DOHH2 (cell line): ENCODE measurements around the gene ANGEL2.

ENCODE experiments used
- H3F3A ChIP-seq: fragments of 200-600 bp; sonication (generic), shearing (Covaris generic); 2 replicates; pipeline ENCODE4 v1.6.0; 2016; ENCODE audit warnings: antibody characterized with exemption, mild to moderate bottlenecking; ENCODE audit not compliant: control insufficient read depth, insufficient read depth
- H3K27ac ChIP-seq: fragments of 200-600 bp; sonication (generic); 2 replicates; pipeline ENCODE4 v1.5.1; 2014; ENCODE audit warnings: low read depth, mild to moderate bottlenecking, low read length, moderate library complexity
- H3K27me3 ChIP-seq: fragments of 200-600 bp; sonication (generic); 2 replicates; pipeline ENCODE4 v1.6.1; 2014; ENCODE audit warnings: mild to moderate bottlenecking, low read length, mixed read lengths; ENCODE audit not compliant: control insufficient read depth
- H3K36me3 ChIP-seq: fragments of 200-600 bp; sonication (generic); 2 replicates; pipeline ENCODE4 v1.6.1; 2014; ENCODE audit warnings: mild to moderate bottlenecking, low read length, moderate library complexity, mixed read lengths; ENCODE audit not compliant: control insufficient read depth
- H3K4me1 ChIP-seq: fragments of 200-600 bp; sonication (generic); 2 replicates; pipeline ENCODE4 v1.6.1; 2014; ENCODE audit warnings: mild to moderate bottlenecking, low read length, mixed read lengths; ENCODE audit not compliant: control insufficient read depth
- H3K4me2 ChIP-seq: fragments of 200-600 bp; sonication (generic); 2 replicates; pipeline ENCODE4 v1.6.0; 2014; ENCODE audit warnings: mild to moderate bottlenecking, low read length, moderate library complexity
- H3K4me3 ChIP-seq: fragments of 200-600 bp; sonication (generic); 2 replicates; pipeline ENCODE4 v1.5.1; 2014; ENCODE audit warnings: mild to moderate bottlenecking, low read length, mixed read lengths
- H3K79me2 ChIP-seq: fragments of 200-600 bp; sonication (generic); 2 replicates; pipeline ENCODE4 v1.6.1; 2014; ENCODE audit warnings: mild to moderate bottlenecking, low read length, mixed read lengths; ENCODE audit not compliant: control insufficient read depth
- H3K9me2 ChIP-seq: fragments of 200-600 bp; sonication (generic); replicated peaks from 2 replicates; pipeline ENCODE4 v1.6.1; 2014; ENCODE audit warnings: mild to moderate bottlenecking, low read length, mixed read lengths; ENCODE audit not compliant: control insufficient read depth
- H3K9me3 ChIP-seq: fragments of 200-600 bp; sonication (generic); 2 replicates; pipeline ENCODE4 v1.6.1; 2014; ENCODE audit warnings: antibody characterized with exemption, low read length, mixed read lengths; ENCODE audit not compliant: control insufficient read depth, insufficient read depth
- H4K20me1 ChIP-seq: fragments of 200-600 bp; sonication (generic); 2 replicates; pipeline ENCODE4 v1.6.0; 2014; ENCODE audit warnings: low read depth, mild to moderate bottlenecking, antibody characterized with exemption, low read length, moderate library complexity; ENCODE audit not compliant: control insufficient read depth, insufficient read depth
- EZH2phosphoT487 ChIP-seq: fragments of 200-600 bp; sonication (generic); IDR thresholded peaks from 2 replicates; pipeline ENCODE4 v1.6.1; 2017; ENCODE audit warnings: borderline replicate concordance, mild to moderate bottlenecking, antibody characterized with exemption, low read length, moderate library complexity, mixed read lengths
- TF ChIP-seq, protein P1 (sequence below): fragments of 200-600 bp; sonication (generic); IDR thresholded peaks from one replicate; pipeline ENCODE4 v1.5.1; 2014; ENCODE audit warnings: antibody characterized with exemption, mild to moderate bottlenecking, low read depth, low read length; ENCODE audit not compliant: poor library complexity, severe bottlenecking

The ANGEL2 gene

DNA sequence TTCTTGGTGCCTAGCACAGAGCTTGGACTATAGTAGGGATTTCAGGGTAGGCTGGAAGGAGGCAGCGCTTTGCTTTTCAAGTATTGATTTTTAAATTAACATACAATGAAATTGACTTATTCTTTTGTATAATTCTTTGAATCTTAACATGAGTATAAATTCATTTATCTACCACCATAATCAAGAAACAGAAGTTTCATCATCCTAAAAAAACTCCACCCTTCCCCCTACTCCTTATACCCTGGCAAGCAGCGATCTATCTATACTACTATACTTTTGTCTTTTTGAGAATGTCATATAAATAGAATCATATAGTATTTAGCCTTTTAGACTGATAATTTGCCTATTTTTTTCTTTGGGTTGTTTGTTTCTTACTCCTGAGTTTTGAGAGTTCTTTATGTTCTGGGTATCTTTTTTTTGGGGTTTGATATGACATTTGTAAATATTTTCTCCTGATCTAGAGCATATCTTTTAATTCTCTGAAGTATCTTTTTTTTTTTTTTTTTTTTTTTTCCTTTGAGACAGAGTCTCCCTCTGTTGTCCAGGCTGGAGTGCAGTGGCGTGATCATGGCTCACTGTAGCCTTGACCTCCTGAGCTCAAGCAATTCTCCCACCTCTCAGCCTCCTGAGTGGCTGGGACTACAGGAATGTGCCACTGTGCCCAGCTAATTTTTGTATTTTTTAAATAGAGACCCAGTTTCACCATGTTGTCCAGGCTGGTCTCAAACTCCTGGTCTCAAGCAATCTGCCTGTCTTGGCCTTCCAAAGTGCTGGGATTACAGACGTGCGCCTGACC, 41.8 kb upstream of the ANGEL2 start:
- Histone ChIP-seq H3K27ac (no peak overlapping the region), H3K4me1 (peaks cover 6% of the 10 kb centered on the region), H3K9me2 (no peaks in the 10 kb centered on the region), H3K27me3 (no peaks in the 10 kb centered on the region), H3K79me2 (0 out of 2 replicates have a peak, but pooled peaks cover 8% of the 10 kb centered on the region), H3K36me3 (no peaks in the 10 kb centered on the region), H3K4me3 (no peak overlapping the region), H3K4me2 (no peak overlapping the region), H4K20me1 (no peaks in the 10 kb centered on the region), H3F3A (no peaks in the 10 kb centered on the region), H3K9me3 (no peaks in the 10 kb centered on the region)
- TF ChIP-seq, protein P1, sequence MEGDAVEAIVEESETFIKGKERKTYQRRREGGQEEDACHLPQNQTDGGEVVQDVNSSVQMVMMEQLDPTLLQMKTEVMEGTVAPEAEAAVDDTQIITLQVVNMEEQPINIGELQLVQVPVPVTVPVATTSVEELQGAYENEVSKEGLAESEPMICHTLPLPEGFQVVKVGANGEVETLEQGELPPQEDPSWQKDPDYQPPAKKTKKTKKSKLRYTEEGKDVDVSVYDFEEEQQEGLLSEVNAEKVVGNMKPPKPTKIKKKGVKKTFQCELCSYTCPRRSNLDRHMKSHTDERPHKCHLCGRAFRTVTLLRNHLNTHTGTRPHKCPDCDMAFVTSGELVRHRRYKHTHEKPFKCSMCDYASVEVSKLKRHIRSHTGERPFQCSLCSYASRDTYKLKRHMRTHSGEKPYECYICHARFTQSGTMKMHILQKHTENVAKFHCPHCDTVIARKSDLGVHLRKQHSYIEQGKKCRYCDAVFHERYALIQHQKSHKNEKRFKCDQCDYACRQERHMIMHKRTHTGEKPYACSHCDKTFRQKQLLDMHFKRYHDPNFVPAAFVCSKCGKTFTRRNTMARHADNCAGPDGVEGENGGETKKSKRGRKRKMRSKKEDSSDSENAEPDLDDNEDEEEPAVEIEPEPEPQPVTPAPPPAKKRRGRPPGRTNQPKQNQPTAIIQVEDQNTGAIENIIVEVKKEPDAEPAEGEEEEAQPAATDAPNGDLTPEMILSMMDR: no peak
- no peak for TF ChIP-seq EZH2phosphoT487

DNA sequence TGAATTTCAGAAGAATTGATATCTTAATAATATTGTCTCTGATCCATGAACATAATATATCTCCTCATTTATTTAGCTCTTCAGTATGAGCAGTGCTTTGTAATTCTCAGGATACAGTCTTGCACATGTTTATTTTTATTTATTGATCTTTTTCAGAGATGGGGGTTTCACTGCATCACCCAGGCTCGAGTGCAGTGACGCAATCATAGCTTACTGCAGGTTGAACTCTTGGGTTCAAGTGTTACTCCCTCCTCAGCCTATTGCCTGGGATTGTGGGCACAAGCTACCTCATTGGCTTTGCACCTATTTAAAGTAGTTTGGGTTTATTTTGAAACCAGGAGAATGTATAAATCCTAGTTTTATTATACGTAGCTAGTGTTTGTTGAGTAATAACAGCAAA, 40.1 kb upstream of the ANGEL2 start:
- Histone ChIP-seq H3K4me3 (no peak overlapping the region), H3K9me3 (no peaks in the 10 kb centered on the region), H3K4me1 (peaks cover 9% of the 10 kb centered on the region), H3K36me3 (no peaks in the 10 kb centered on the region), H3K79me2 (peaks cover 12% of the 10 kb centered on the region; the same call in 1 of the 2 replicates), H3K27ac (no peak overlapping the region), H3K9me2 (no peaks in the 10 kb centered on the region), H3K4me2 (no peak overlapping the region), H3K27me3 (no peaks in the 10 kb centered on the region), H3F3A (no peaks in the 10 kb centered on the region), H4K20me1 (no peaks in the 10 kb centered on the region)
- TF ChIP-seq EZH2phosphoT487: no peak
- TF ChIP-seq, protein P1: no peak

DNA sequence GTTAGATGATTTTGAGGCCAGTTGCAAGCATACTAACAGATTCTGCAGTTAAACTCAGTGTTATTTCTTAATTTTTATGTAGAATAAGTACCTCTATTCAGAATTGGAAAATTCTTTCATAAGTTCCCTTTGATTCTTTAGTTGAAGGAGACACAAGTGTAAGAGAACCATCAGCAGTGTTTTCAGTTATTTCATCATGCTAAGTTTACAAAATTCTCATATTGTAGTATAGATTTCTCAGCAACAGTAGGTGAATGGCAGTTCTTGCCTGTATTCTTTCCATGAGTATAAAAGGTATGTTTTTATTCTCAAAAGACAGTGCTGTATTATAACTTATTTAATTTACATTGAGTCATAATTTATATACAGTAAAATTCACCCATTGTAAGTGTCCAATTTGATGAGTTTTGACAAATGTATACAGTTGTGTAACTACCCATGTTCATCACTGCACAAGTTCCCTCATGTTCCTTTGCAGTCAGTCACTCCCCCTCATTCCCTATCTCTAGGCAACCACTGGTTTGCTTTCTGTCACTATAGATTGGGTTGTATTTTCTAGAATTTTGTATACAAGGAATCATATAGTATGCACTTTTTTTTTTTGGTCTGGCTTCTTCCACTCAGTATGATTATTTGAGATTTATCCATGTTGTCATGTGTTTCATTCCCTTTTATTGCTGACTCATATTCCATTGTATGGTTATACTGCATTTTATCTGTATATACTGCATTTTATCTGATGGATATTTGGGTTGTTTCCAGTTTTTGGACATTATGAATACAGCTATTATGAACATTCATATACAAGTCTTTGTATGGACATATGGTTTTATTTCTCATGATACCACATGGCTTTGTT, 39.3 kb upstream of the ANGEL2 start:
- Histone ChIP-seq H3K4me2 (no peak overlapping the region), H3K9me2 (no peaks in the 10 kb centered on the region), H3K36me3 (no peaks in the 10 kb centered on the region), H3K79me2 (peaks cover 12% of the 10 kb centered on the region; the same call in 1 of the 2 replicates), H3K27ac (no peak overlapping the region), H3K4me3 (no peak overlapping the region), H3K9me3 (peaks cover 4% of the 10 kb centered on the region; the same call in 1 of the 2 replicates), H3K4me1 (peaks cover 13% of the 10 kb centered on the region), H4K20me1 (no peaks in the 10 kb centered on the region), H3F3A (no peaks in the 10 kb centered on the region), H3K27me3 (no peaks in the 10 kb centered on the region)
- no peak for TF ChIP-seq EZH2phosphoT487
- TF ChIP-seq, protein P1: no peak
